Right lobe of liver (tissue), 6 donors: Measurements from ENCODE around the gene OLIG1. TPM values are rescaled to one million over a fixed set of nuclear protein-coding genes. Genes with fewer than 3 reads are reported as not detected.

Experiments
- ATAC-seq, 4 donors: fragments of 200-7000 bp; cut with Tn5 transposase; one replicate each; pipeline ENCODE4 v1.9.1; 2020; ENCODE audit warnings: mild to moderate bottlenecking in 4 of 4, moderate library complexity in 4 of 4
- DNase-seq, 3 donors: peaks; one replicate each; pipeline ENCODE4 v3.0.0-alpha.2; 2020
- H3K27ac ChIP-seq, 3 donors: fragments of 200-600 bp; one replicate each; pipeline ENCODE4 v1.8.0; 2022
- H3K27me3 ChIP-seq, 2 donors: fragments of 200-600 bp; one replicate each; pipeline ENCODE4 v1.8.0; 2022
- H3K36me3 ChIP-seq, 4 donors: fragments of 200-600 bp; sonication (generic) in 1 of 4; one replicate each; pipeline versions ENCODE4 v1.5.1 to v1.8.0; 2017 to 2022; ENCODE audit warnings: control low read depth in 1 of 4
- H3K4me1 ChIP-seq, 4 donors: fragments of 200-600 bp; sonication (generic) in 1 of 4; one replicate each; pipeline versions ENCODE4 v1.5.1 to v1.8.0; 2017 to 2022; ENCODE audit warnings: control low read depth in 1 of 4
- H3K4me3 ChIP-seq, 3 donors: fragments of 200-600 bp; one replicate each; pipeline ENCODE4 v1.8.0; 2022
- H3K9me3 ChIP-seq, 4 donors: fragments of 200-600 bp; sonication (generic) in 1 of 4; one replicate each; pipeline versions ENCODE4 v1.5.1 to v1.8.0; 2017 to 2022; ENCODE audit warnings: control low read depth in 1 of 4
- POLR2A ChIP-seq: fragments of 450-650 bp; IDR thresholded peaks from one replicate; pipeline ENCODE4 v1.6.1; 2017; ENCODE audit warnings: antibody characterized with exemption, mild to moderate bottlenecking
- WGBS: methylation state at CpG from one replicate; pipeline ENCODE4 v1.1.6; 2018; ENCODE audit warnings: low coverage, low lambda C conversion rate; ENCODE audit not compliant: insufficient coverage; ENCODE audit errors: missing lambda C conversion rate; 5-methylcytosine and 5-hydroxymethylcytosine counted together
- intact Hi-C, 2 donors: fragments of 100-400 bp; cut with DNase I; formaldehyde crosslinking; loops; one replicate each; pipeline versions ENCODE4 v1.11.2 to v1.14.1; 2022
- total RNA-seq, 6 experiments: library from RNA; depleted of rRNA in 2 of 6; stranded (reverse); fragments of >200 nt in 2 of 6; fragmentation: NEBNext Ultra II Directional in 3 of 6; extraction: Animal tissue kit (Norgen Biotek cat#: 25700) in 3 of 6; gene quantifications; one replicate each; pipeline versions ENCODE4 v1.1.0 to v1.2.4, GENCODE V29; 2016 to 2023
- TF ChIP-seq, protein P1 (sequence below), 4 donors: fragments of 200-600 bp in 3 of 4; fragments of 450-650 bp in 1 of 4; IDR thresholded peaks; one replicate each; pipeline versions ENCODE4 v1.5.1 to v1.8.0; 2016 to 2022; ENCODE audit warnings: antibody characterized with exemption in 4 of 4, mild to moderate bottlenecking in 2 of 4
- donor health status: DM: no; HTN: yes; CAD: no.
- donor health status: DM: no; HTN: no; CAD: no.
- donor health status: DM: no; HTN: no; CAD: no.
- donor health status: DM: no; HTN: yes; CAD: no.
- donor health status: DM: no; HTN: yes; CAD: no.

OLIG1 gene
- total RNA-seq, 6 experiments from 2014 or later, result not detected

DNA sequence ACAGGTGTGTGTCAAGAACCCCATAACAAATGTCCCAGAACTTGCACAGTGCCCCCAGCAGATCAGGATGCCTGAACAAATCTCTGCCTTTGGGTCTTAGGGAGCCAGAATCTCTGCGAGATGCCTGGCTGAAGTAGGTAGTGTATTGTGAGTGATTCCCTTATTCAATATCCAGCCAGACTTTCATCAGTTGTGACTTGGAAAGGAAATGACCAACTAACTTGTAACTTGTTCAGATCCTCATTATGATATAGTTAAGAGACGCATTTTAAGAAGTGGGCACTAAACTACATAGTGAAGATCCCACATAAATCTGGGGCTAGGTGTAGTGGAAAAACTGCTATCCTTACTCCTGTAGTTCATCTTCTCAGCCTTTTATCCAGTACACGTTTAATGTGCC is 32.4 kb upstream of the OLIG1 start:
- H3K9me3 ChIP-seq, result no peaks in the 10 kb centered on the region
- ATAC-seq (no peak), DNase-seq (no peak)
- TF ChIP-seq, protein P1, sequence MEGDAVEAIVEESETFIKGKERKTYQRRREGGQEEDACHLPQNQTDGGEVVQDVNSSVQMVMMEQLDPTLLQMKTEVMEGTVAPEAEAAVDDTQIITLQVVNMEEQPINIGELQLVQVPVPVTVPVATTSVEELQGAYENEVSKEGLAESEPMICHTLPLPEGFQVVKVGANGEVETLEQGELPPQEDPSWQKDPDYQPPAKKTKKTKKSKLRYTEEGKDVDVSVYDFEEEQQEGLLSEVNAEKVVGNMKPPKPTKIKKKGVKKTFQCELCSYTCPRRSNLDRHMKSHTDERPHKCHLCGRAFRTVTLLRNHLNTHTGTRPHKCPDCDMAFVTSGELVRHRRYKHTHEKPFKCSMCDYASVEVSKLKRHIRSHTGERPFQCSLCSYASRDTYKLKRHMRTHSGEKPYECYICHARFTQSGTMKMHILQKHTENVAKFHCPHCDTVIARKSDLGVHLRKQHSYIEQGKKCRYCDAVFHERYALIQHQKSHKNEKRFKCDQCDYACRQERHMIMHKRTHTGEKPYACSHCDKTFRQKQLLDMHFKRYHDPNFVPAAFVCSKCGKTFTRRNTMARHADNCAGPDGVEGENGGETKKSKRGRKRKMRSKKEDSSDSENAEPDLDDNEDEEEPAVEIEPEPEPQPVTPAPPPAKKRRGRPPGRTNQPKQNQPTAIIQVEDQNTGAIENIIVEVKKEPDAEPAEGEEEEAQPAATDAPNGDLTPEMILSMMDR (IDR thresholded peaks at IDR 0.05), result no peak
- TF ChIP-seq POLR2A, result no peak
- H3K27me3 ChIP-seq, result no peaks in the 10 kb centered on the region
- H3K4me1 ChIP-seq, result no peaks in the 10 kb centered on the region
- 59% methylated on average over 3 of the region's 3 CpGs for WGBS
- H3K27ac ChIP-seq, result no peak overlapping the region
- no peak overlapping the region for H3K4me3 ChIP-seq
- no peaks in the 10 kb centered on the region for H3K36me3 ChIP-seq
- intact Hi-C loops, result no loop called here

DNA sequence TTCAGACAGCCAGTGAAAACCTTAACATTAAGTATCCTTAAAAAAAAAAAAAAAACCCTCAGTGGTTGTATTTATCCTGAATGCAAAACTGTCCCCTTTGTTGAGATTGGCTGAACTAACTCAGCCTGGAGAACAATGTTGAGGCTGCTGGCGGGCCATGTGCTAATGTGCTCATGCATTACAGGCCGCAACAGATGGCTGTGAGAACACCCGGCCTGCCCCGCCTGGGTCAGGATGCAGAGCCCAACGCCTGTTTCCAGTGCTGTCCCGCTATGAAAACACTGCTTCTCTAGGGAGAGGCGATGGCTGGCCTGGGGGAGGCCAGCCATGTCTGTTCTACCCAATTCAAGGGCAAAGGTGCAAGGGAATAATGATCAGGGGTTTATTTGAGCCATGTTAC is 30.4 kb upstream of the OLIG1 start:
- no CpG with 5 or more reads among the region's 7 CpGs for WGBS
- no peaks in the 10 kb centered on the region for H3K36me3 ChIP-seq
- ATAC-seq, result no peak
- no peak overlapping the region for H3K4me3 ChIP-seq
- H3K4me1 ChIP-seq, result no peaks in the 10 kb centered on the region
- H3K27me3 ChIP-seq, result no peaks in the 10 kb centered on the region
- no peaks in the 10 kb centered on the region for H3K9me3 ChIP-seq
- H3K27ac ChIP-seq, result no peak overlapping the region
- no peak for TF ChIP-seq POLR2A
- TF ChIP-seq, protein P1 (IDR thresholded peaks at IDR 0.05), result no peak
- no peak for DNase-seq
- intact Hi-C loops, result no loop called here

DNA sequence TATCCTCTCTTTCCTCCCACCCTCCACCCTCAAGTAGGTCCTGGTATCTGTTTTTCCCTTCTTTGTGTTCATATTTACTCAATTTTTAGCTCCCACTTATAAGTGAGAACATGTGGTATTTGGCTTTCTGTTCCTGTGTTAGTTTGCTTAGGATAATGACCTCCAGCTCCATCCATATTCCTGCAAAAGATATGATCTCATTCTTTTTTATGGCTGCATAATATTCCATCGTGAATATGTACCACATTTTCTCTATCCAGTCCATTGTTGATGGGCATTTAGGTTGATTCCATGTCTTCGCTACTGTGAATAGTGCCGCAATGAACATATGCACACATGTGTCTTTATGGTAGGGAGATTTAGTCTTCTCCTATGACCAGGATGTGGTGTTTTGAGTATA is 29.7 kb upstream of the OLIG1 start:
- WGBS, result 75% methylated on average over 3 of the region's 3 CpGs
- DNase-seq, result no peak
- TF ChIP-seq, protein P1 (IDR thresholded peaks at IDR 0.05), result no peak
- no peak for TF ChIP-seq POLR2A
- Histone ChIP-seq H3K9me3 (no peaks in the 10 kb centered on the region), H3K36me3 (no peaks in the 10 kb centered on the region), H3K4me1 (no peaks in the 10 kb centered on the region), H3K27ac (no peak overlapping the region), H3K27me3 (no peaks in the 10 kb centered on the region), H3K4me3 (no peak overlapping the region)
- intact Hi-C loops, result no loop called here
- no peak for ATAC-seq

DNA sequence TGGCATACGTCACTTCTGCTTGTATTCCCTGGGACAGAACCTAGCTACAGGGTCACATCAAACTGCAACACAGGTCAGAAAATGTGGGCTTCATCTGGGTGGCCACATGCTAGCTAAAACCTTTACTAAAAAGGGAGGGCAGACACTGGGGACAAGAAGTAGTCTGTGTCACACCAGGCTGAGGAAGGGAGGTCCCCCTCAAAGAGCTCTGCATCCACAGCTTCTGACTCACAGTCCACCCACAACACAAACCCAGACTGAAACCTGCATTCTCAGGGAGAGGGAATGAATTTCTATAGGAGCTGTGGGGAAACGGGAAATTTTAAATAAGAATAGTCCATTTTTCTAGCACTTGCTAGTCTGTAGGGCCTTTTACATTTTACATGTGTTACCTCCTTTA is 28.0 kb upstream of the OLIG1 start:
- intact Hi-C loops, result no loop called here
- no peak overlapping the region for H3K4me3 ChIP-seq
- no peak overlapping the region for H3K27ac ChIP-seq
- DNase-seq (no peak), ATAC-seq (no peak)
- H3K9me3 ChIP-seq, result no peaks in the 10 kb centered on the region
- no peaks in the 10 kb centered on the region for H3K4me1 ChIP-seq
- WGBS, result 25% methylated on average over 2 of the region's 2 CpGs
- TF ChIP-seq POLR2A, result no peak
- TF ChIP-seq, protein P1 (IDR thresholded peaks at IDR 0.05), result no peak
- no peaks in the 10 kb centered on the region for H3K27me3 ChIP-seq
- H3K36me3 ChIP-seq, result no peaks in the 10 kb centered on the region

DNA sequence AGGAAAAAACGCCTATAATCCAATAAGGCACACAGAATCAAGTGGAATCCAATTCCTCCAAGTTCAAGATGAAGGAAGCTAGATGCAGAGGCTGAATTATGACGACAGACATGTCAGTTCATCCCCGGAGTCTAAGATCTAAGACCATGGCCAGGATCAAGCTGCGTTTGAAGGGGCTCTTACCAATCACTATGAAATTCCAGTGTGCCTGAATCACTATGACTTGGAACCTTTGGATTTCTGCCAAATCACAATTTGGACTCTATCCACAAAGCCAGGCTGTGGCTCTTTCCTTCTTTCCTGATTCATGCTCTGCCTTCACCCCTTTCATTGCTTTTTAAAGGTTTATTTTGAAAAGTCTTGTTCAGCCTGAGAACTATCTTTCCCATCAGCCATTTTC is 27.1 kb upstream of the OLIG1 start:
- H3K36me3 ChIP-seq, result no peaks in the 10 kb centered on the region
- 35% methylated on average over 4 of the region's 4 CpGs for WGBS
- TF ChIP-seq, protein P1 (IDR thresholded peaks at IDR 0.05), result no peak
- TF ChIP-seq POLR2A, result no peak
- no peak overlapping the region for H3K4me3 ChIP-seq
- intact Hi-C loops, result no loop called here
- no peaks in the 10 kb centered on the region for H3K27me3 ChIP-seq
- ATAC-seq (no peak), DNase-seq (no peak)
- H3K9me3 ChIP-seq, result no peaks in the 10 kb centered on the region
- H3K4me1 ChIP-seq, result no peaks in the 10 kb centered on the region
- no peak overlapping the region for H3K27ac ChIP-seq
